HG02885 (cell line): Measurements from ENCODE around the gene CD99.
A peak's percentile ranks its signal among the peaks of the same experiment; 100 is the strongest.
"Not testable (repeated sequence)": the region's sequence is repeated elsewhere in the genome, so short reads cannot be mapped to it uniquely, and the experiment has no call there.

Experiments
- ATAC-seq: cut with Tn5 transposase; IDR thresholded peaks from one replicate; pipeline ENCODE4 v1.9.1; 2021; ENCODE audit warnings: mild to moderate bottlenecking; ENCODE audit not compliant: unreplicated experiment, poor library complexity

The CD99 gene

DNA sequence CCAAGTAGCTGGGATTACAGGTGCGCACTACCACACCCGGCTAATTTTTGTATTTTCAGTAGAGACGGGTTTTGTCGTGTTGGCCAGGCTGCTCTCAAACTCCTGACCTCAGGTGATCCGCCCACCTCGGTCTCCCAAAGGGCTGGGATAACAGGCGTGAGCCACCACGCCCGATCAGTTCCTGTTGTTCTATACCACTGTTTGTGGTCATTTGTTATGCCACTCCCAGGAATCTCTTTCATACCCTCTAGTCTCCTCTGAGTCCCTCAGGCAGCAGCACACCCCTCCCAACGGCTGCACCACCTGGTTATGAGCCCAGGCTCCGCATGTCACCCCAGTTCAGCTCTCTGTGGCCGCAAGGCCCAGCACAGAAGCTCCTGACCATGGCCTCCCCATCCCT lies 17.5 kb upstream of the CD99 start:
- no peak for ATAC-seq

DNA sequence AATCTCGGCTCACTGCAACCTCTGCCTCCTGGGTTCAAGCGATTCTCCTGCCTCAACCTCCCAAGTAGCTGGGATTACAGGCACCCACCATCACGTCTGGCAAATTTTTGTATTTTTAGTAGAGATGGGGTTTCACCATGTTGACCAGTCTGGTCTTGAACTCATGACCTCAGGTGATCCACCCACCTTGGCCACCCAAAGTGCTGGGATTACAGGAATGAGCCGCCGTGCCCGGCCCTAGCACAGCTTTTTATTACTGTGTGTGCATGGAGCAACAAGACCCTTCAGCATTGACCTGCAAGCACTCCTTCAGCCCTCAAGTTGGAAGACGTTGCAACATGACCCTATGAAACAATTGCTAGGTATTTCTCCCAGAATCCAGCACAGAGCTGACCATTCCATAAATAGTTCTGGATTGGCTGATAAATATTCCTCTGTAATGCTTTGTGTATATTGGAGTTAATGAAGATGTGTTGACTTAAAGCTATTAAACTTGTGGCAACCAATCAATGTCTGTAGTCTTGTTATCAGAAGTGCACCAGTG lies 15.4 kb upstream of the CD99 start:
- not testable (repeated sequence) for ATAC-seq

DNA sequence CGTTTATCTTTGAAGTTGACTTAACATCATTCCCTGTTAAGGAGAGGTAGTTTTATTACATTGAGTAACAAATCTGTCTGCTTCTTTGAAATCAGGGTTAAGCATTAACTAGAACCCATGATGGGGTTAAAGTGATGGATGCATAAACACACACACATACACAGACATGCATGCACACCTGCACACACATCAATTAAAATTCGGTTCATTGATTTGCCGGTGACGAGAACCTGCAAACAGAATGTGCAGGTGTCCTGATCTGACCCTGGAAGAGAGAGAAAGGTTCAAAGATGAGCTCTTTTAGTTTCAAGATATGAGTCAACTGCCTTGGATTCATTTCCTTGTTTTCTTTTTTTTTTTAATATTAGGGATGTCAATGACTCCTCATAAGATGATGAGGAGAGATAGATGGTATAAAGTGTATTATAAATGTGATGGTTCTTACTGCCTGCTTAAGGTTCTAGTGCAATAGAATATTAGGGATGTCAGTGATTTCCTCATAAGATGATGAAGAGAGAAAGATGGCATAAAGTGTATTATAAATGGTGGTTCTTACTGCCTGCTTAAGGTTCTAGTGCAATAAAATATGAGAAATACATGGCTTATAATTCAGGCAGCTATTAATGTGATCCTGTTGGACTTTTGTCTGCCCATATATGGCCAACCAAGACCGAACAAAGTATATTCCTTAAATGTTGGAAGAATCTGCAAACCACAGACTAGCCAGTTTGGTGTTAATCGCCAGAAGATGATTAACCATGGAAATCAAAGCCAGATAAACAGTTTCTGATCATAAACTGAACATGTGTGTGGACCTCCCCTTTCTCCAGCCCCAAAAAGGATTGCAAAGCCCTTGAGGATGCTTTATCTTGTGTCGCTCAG lies 14.1 kb upstream of the CD99 start:
- ATAC-seq, result no peak

DNA sequence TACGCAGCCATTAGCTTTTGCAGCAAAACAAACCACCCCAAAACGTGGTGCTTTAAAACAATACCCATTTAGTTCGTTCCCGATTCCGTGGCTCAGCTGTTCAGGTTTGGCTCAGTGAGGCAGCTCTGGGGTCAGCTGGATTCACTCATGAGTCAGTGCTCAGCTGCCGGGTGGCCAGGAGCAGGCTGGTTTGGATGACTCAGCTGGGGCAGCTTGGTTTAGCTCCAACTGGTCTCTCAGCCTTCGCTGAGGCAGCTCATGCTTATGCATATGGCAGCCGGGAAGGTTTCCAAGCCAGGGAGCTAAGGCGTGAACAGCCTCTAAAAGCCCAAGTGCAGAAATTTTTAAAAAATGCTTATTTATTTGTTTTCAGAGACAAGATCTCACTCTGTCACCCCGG lies 13.3 kb upstream of the CD99 start:
- ATAC-seq, result no peak

DNA sequence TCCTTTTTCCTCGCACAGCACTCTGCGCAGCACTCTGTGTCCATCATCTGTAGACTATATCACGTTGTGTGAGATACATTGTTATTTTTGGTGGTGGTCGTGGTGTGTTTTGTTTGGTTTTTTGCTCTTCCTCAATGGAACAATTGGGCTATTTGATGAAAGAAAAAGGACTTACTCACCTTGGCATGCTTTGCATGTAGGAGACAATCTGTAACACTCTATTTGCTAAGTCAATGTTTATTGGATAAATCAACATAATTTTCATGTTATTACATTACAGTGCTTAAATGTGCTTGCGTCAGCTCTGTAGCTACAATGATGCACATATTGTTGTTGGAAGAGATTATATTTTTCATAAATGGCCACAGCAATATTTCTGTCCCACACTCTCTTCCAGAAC lies 12.5 kb upstream of the CD99 start:
- ATAC-seq, result no peak

DNA sequence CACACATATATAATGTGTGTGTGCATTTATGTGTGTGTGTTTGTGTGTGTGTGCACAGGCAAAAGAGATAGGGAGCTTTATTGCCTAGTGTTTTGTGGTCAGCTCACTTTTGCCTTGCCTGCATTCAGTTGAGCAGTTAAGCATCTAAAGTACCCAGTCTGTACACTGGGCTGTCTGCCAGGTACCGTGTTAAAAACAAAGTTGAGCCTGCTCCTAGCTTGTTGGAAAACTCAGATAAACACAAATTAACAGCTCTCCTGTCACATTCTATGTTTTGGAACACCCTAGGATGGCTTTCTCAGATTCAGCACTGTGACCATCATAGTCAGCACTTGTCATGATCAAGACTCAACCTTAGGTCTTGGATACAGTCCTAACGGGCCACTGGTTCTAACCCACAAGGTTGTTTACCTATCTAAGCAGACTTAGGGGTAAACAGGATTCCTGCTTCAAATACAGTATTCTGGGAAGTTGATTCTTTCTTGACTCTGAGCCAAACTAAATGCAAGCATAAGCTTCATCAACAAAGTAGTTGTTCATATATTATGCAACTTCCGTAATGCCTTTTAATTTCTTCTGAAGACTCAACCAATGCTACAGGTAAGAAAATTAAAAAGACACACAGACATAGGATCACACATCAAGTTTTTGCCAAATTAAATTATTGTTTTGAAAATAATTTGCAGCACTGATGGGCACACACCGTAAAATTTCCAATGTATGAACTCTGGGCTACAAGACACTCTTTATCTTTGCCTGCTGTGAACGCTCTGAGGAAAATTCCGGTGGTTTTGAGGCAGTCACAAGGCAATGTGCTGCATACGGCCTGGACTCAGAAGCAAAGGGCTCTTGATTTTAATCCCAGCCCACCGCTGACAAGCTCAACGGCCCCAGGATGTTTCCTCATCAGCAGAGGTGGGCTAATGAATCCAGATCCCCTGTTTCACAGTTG lies 11.3 kb upstream of the CD99 start:
- no peak for ATAC-seq

DNA sequence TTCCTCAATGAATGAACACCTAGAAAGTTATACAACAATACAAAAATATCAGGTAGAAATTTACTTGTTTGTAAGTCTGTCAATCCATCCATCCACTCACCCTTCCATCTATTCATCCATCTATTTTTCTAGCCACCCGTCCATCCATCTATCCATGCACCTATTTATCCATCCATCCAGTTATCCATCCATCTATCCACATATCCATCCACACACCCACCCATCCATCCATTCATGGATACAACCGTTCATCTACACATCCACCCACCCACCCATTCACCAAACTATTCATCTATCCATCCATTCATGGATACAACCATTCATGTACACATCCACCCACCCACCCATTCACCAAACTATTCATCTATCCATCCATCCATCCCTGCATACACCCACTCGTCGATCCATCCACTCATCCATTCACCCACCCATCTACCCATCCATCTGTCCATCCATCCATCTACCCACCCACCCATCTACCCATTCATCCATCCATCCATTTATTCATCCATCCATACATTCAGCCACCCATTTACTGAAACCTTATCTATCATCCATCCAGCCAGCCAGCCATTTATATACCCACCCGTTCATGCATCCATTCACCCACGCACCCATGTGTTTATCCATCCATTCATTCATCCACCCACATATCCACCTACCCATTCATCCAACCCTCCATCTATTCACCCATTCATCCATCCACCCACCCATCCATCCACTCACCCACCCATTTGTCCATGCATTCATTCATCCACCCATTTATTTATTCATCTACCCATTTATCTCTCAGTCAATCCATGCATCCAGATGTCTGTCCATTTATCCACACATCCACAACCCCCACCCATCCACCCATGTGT lies 10.4 kb upstream of the CD99 start:
- no peak for ATAC-seq

DNA sequence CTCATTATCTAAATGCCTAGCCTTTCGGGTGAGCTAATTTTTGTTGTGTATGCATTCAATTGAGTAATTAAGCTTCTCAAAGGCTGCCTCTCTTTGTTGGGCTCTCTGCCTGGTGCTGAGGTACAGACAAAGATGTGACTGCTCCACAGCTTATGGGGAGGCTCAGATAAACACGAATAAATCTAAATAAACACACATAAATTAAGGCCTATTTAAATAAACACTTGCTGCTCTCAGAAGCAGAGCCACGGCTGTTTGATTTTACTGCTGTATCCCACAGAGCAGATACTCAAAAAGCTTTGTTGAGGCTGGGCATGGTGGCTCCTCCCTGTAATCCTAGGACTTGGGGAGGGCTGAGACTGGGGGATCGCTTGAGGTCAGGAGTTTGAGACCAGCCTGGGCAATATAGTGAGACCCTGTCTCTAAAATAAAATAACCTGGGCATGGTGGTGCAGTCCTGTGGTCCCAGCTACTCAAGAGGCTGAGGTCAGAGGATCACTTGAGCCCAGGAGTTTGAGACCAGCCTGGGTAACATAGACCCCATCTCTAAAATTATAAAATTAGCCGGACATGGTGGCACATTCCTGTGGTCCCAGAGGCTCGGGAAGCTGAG lies 8.4 kb upstream of the CD99 start:
- ATAC-seq, result no peak

DNA sequence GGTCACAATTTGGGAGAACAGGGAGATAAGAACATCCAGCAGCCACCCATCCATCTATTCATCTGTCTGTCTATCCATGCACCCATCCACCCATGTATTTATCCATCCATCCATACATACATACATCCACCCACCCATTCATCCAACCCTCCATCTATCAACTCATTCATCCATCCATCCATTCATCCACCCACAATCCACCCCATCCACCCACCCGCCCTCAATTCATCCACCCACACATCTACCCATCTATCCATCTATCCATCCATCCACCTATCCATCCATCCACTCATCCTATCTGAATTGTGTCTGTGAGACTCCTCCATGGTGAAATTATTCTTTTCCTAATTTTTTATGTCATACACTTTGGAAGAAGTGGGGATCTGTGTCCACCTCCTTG lies 6.8 kb upstream of the CD99 start:
- ATAC-seq, result no peak

DNA sequence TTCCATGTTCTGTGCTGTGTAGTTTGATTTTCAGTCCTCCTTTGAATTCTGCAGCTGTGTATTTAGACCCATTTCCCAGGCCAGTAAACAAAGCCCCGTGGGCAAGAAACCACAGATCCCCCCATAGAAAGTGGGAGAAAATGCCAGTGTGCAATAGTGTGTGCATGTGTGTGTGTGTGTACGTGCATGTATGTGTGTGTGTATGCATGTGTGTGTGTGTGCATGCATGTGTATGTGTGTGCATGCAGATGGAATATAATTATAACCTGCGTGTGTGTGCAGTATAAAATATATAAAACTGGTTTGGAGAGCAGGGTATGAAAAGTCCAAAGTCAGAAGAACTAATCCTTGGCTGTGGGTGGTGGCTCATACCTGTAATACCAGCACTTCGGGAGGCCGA lies 5.2 kb upstream of the CD99 start:
- ATAC-seq, result no peak

DNA sequence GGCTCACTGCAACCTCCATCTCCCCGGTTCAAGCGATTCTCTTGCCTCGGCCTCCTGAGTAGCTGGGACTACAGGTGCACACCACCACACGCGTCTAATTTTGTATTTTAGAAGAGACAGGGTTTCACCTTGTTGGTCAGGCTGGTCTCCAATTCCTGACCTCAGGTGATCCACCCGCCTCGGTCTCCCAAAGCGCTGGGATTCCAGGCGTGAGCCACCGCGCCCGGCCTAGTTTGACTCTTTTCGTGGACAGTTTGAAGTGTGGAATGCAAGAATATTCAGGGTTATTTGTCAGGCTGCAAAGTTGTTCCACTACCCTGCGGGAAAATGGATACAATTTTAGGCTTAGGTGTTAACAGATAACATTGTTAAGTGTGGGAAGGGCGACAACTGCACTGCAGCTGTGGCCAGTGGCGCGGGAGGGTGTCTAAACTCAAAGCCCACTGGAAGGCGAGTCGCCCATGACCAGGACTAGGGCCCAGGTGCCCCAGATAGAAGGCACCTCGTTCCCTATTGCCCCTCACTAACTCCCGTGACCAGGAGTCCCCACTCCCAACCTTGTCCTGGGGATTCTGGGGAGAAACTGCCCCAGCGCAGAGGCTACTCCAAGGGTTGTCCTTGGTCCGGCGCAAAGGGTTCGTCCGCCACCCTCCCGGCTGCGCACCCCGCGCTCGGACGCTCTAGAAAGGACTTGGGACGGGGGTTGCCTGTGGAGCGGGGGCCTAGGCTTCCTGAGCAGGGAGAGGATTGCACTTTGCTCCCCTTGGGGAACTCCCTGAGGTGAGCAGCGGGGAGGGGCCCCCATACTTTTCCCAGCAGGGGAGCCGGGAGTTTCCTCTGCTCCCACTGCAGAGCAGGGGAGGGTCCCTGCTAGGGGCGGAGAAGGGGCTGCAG lies 1.1 kb upstream of the CD99 start:
- ATAC-seq, result no peak

DNA sequence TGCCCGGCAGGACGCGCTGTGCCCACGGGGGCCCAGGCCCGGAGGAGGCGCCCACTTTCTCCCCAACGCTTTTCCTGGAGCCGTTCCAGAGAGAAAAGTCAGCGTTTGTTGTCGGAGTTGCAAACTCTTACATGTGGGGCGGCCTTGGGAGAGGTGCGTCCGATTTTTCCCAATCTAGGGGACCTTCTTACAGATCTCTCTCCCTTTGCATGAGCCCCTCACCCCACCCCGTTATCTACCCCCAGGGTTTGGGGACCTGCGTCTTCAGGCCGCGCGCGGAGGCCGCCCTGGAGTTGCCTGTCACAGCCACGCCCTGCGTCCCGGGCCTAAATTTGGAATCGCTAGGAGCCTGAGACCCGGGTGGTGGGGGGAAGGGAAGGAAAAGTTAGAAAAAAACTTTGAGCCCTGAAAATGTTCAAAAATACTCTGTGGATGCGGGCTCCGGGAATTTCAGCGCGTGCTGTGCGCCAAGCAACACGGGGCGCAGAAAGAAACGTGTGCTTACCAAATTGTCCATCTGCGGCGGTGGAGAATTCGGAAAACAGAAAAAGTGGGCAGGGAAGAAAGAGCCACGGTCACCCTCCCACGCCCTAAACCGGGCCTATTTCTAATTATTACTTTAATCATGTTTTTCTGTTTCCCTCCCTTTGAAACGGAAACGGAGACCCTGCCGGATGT lies 587 bp downstream of the CD99 start:
- peak; percentile 17 for ATAC-seq

DNA sequence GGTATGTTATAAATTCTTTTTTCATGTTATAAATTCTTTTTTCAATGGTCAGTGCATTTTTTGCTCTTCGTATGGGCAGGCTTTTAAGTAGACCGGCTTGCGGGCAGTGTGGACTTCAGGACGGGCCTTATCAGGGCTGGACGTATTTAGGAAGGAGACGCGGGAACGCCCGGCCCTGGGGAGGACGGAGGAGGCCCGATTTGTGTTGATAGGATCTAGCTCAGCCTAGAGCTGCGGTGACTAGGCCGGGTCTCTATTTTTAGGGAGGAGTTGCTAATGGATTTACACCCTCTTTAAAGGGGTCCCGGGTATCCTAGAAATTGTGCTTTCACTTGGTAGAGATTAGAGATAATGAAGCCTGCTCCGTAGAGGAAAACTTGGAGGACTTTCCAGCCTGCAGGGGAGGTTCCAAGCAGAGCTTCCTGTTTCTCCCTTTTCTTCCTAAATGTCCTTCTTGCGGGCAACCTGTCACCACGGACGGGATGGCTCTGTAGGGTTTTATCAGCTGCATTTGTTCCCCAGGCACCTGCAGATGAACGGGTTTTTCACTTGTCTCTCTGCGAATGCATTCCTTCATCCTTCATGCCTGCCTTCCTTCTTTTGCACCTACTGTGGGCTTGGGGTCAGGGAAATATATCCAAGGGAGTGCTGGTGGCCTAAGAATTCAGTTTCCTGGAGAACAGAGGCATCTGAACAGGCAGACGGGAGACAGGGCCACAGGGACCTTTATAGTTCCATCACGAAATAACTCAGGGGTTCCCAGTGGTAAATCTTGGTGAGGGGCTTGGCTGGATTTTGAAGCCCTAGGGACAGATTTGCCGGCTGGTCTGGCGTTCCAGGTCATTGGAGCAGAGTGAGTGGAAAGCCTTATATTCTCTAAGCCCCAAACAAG lies 1.4 kb downstream of the CD99 start:
- ATAC-seq, result no peak

DNA sequence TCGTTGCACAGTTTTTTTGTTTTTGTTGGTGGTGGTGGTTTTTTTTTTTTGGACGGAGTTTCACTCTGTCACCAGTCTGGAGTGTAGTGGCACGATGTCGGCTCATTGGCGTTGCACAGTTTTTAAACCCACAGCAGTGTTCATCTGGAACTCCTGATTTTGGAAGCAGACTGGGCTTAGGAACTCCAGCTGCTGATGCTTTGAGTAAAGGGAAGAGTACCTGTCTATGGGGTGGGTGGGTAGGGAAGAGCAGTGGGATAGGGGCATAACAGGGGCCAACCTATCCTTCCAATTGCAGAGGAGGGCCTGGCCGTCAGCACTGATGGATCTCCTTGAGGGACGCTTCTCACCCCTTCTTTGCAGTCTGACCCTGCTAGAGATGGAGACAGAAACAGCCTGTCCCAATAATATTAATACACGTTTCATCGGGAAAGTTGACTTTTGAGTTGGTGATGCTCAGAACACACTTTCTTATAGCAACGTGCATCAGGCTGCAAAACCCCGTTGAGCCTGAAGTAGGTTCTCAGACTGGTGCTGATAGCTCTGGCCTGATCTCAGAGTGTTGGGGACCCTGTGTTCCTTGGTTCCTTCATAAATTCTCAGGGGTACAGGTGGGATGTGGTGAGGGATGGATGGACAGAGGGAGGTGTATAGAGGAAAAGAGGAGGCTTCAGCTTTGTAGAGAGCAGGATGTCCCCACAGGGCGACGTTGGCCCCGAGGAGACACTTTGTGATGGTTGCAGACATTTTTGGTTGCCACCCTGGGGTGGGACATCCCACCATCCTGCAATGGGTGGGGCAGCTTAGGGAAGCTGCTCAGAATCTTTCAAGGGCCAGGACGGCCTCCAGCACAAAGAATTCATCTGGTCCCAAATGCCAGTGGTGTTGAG lies 2.3 kb downstream of the CD99 start:
- no peak for ATAC-seq

DNA sequence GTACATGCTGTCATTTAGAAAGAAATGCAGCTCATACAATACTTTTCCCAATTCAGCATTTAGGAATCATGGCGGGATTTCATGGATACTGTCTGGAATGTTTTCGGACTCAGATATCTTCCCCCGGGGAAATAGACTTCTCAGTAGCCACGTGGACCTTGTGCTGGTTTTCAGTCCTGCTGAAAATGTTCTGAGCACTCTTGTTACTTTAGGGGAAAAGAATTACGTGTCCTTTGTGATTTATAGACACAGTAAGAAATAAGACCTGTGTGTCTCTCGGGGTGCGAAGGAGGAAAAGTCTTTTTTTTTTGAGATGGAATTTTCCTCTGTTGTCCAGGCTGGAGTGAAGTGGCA lies 3.8 kb downstream of the CD99 start:
- no peak for ATAC-seq

DNA sequence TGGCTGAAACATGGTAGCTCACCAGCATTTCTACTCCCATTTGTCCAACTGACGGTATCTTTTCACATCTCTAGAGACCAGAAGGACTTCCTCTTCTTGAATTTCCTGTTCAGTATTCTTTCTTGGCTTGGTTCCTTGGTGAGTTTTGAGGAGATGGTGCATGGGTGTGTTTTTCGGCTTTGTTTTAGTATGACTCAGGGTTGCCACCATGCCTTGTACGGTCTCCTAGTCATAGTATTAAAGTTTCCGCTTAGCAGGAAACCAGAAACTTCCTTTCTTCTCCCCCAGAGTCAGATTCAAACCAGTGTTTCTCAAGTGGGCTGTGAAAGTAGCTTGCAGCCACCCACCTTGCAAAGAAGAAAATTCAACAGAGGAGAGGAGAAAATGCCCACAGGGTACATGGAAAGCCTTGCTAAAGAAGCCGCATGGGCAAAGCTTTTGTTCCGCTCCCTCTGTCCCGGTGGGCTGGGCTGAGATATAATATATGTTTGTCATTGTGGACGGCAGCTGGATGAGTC lies 5.7 kb downstream of the CD99 start:
- ATAC-seq, result peak; percentile 88
